ENCODE measurements around the gene NPLOC4.

NPLOC4 gene

GRCh38 chr17:81551458-81552243 is 85.3 kb downstream of the NPLOC4 start (continued):
- TF ChIP-seq, protein P1, sequence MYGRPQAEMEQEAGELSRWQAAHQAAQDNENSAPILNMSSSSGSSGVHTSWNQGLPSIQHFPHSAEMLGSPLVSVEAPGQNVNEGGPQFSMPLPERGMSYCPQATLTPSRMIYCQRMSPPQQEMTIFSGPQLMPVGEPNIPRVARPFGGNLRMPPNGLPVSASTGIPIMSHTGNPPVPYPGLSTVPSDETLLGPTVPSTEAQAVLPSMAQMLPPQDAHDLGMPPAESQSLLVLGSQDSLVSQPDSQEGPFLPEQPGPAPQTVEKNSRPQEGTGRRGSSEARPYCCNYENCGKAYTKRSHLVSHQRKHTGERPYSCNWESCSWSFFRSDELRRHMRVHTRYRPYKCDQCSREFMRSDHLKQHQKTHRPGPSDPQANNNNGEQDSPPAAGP (tag by site-specific recombination; IDR thresholded peaks at IDR 0.05) = 0 out of 2 replicates have a peak, but pooled peaks have one; percentile 46
- TF ChIP-seq KLF9 (tag by site-specific recombination; IDR thresholded peaks at IDR 0.05; ENCODE audit: low read depth) (peak; percentile 59), MYNN (tag by site-specific recombination; IDR thresholded peaks at IDR 0.05; ENCODE audit: borderline replicate concordance) (no peak), YY2 (tag by site-specific recombination; IDR thresholded peaks at IDR 0.05) (peak; percentile 17; the same call in 1 of the 2 replicates), TRIM28 (IDR thresholded peaks at IDR 0.05; ENCODE audit: borderline replicate concordance, low read length) (no peak), ZNF280C (tag by site-specific recombination; IDR thresholded peaks at IDR 0.05) (no peak), ZNF843 (tag by site-specific recombination; IDR thresholded peaks at IDR 0.05) (no peak), ZFP41 (tag by site-specific recombination; IDR thresholded peaks at IDR 0.05; ENCODE audit: borderline replicate concordance) (no peak), AEBP2 (tag by site-specific recombination; IDR thresholded peaks at IDR 0.05; ENCODE audit: borderline replicate concordance) (no peak), ZBTB17 (tag by site-specific recombination; IDR thresholded peaks at IDR 0.05) (peak; percentile 42), ZEB2 (tag by site-specific recombination; IDR thresholded peaks at IDR 0.05) (no peak), ZNF175 (tag by site-specific recombination; IDR thresholded peaks at IDR 0.05) (no peak), ZNF433 (tag by site-specific recombination; IDR thresholded peaks at IDR 0.05; ENCODE audit: low read depth) (no peak), ZNF510 (tag by site-specific recombination; IDR thresholded peaks at IDR 0.05; ENCODE audit: insufficient replicate concordance) (no peak), ZNF354C (tag by site-specific recombination; IDR thresholded peaks at IDR 0.05; ENCODE audit: borderline replicate concordance, low read depth) (no peak), GLIS1 (tag by site-specific recombination; IDR thresholded peaks at IDR 0.05) (peak; percentile 93), ZNF677 (tag by site-specific recombination; IDR thresholded peaks at IDR 0.05) (no peak), ZNF133 (tag by site-specific recombination; IDR thresholded peaks at IDR 0.05) (no peak), ZNF112 (tag by site-specific recombination; IDR thresholded peaks at IDR 0.05) (no peak), ZNF335 (tag by site-specific recombination; conservative IDR thresholded peaks at IDR 0.05) (peak; percentile 69), MZF1 (tag by site-specific recombination; IDR thresholded peaks at IDR 0.05; ENCODE audit: borderline replicate concordance) (no peak), GLIS2 (tag by site-specific recombination; IDR thresholded peaks at IDR 0.05) (peak; percentile 61; the same call in 1 of the 2 replicates), PATZ1 (tag by site-specific recombination; IDR thresholded peaks at IDR 0.05) (peak; percentile 22; the same call in 1 of the 2 replicates), ZNF121 (tag by site-specific recombination; IDR thresholded peaks at IDR 0.05) (no peak)
- TF ChIP-seq, protein P2, sequence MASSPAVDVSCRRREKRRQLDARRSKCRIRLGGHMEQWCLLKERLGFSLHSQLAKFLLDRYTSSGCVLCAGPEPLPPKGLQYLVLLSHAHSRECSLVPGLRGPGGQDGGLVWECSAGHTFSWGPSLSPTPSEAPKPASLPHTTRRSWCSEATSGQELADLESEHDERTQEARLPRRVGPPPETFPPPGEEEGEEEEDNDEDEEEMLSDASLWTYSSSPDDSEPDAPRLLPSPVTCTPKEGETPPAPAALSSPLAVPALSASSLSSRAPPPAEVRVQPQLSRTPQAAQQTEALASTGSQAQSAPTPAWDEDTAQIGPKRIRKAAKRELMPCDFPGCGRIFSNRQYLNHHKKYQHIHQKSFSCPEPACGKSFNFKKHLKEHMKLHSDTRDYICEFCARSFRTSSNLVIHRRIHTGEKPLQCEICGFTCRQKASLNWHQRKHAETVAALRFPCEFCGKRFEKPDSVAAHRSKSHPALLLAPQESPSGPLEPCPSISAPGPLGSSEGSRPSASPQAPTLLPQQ (tag by site-specific recombination; IDR thresholded peaks at IDR 0.05) = no peak
- TF ChIP-seq, protein P3, sequence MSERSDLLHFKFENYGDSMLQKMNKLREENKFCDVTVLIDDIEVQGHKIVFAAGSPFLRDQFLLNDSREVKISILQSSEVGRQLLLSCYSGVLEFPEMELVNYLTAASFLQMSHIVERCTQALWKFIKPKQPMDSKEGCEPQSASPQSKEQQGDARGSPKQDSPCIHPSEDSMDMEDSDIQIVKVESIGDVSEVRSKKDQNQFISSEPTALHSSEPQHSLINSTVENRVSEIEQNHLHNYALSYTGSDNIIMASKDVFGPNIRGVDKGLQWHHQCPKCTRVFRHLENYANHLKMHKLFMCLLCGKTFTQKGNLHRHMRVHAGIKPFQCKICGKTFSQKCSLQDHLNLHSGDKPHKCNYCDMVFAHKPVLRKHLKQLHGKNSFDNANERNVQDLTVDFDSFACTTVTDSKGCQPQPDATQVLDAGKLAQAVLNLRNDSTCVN (tag by site-specific recombination; optimal IDR thresholded peaks at IDR 0.05) = peak; percentile 82
- TF ChIP-seq, protein P4, sequence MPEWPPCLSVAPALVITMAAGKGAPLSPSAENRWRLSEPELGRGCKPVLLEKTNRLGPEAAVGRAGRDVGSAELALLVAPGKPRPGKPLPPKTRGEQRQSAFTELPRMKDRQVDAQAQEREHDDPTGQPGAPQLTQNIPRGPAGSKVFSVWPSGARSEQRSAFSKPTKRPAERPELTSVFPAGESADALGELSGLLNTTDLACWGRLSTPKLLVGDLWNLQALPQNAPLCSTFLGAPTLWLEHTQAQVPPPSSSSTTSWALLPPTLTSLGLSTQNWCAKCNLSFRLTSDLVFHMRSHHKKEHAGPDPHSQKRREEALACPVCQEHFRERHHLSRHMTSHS (tag by site-specific recombination; IDR thresholded peaks at IDR 0.05) = no peak
- TF ChIP-seq, protein P5, sequence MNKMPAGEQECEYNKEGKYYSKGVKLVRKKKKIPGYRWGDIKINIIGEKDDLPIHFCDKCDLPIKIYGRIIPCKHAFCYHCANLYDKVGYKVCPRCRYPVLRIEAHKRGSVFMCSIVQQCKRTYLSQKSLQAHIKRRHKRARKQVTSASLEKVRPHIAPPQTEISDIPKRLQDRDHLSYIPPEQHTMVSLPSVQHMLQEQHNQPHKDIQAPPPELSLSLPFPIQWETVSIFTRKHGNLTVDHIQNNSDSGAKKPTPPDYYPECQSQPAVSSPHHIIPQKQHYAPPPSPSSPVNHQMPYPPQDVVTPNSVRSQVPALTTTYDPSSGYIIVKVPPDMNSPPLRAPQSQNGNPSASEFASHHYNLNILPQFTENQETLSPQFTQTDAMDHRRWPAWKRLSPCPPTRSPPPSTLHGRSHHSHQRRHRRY (tag by site-specific recombination; IDR thresholded peaks at IDR 0.05) = no peak

All from HEK293 (cell line).